B cell (primary cell): ENCODE data around the gene MAGI2.

ENCODE experiments used
- EZH2 ChIP-seq: IDR thresholded peaks from 2 replicates; pipeline ENCODE4 v1.6.1; 2012; ENCODE audit warnings: borderline replicate concordance, low read depth, mild to moderate bottlenecking, moderate library complexity, low read length; ENCODE audit not compliant: insufficient read depth, poor library complexity, severe bottlenecking
- TF ChIP-seq, protein P1 (sequence below): fragments of 200-600 bp; IDR thresholded peaks from one replicate; pipeline ENCODE4 v1.8.0; 2022; ENCODE audit warnings: antibody characterized with exemption, mild to moderate bottlenecking

DNA sequence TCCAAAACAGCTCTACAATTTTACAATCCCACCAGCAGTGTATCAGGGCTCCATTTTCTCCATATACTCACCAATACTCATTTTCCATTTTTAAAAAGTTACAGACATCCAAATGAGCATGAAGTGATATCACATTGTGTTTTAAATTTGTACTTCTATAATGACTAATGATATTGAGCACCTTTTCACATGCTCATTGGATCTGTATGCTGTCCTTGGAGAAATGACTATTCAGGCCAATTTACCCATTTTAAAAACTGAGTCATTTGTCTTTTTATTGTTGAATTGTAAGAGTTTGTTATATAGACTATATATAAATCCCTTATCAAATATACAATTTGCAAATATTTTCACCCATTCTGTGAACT lies 162.0 kb downstream of the MAGI2 start:
- no peak for TF ChIP-seq EZH2
- TF ChIP-seq, protein P1, sequence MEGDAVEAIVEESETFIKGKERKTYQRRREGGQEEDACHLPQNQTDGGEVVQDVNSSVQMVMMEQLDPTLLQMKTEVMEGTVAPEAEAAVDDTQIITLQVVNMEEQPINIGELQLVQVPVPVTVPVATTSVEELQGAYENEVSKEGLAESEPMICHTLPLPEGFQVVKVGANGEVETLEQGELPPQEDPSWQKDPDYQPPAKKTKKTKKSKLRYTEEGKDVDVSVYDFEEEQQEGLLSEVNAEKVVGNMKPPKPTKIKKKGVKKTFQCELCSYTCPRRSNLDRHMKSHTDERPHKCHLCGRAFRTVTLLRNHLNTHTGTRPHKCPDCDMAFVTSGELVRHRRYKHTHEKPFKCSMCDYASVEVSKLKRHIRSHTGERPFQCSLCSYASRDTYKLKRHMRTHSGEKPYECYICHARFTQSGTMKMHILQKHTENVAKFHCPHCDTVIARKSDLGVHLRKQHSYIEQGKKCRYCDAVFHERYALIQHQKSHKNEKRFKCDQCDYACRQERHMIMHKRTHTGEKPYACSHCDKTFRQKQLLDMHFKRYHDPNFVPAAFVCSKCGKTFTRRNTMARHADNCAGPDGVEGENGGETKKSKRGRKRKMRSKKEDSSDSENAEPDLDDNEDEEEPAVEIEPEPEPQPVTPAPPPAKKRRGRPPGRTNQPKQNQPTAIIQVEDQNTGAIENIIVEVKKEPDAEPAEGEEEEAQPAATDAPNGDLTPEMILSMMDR: no peak
